Activated CD4-positive, alpha-beta memory T cell treated with anti-CD3 and anti-CD28 coated beads for 36 hours (primary cell): ENCODE data around the gene DUSP16. TPM values are rescaled to one million over a fixed set of nuclear protein-coding genes. Genes with fewer than 3 reads are reported as not detected.

Source experiments
- CTCF ChIA-PET: fragments of 350-600 bp; sonication (Branson Sonifier 250); formaldehyde crosslinking; loops from one replicate; lab custom pipeline; 2021; ENCODE audit warnings: antibody characterized with exemption, inconsistent platforms; lab: Charles Lee
- POLR2A ChIA-PET: fragments of 350-600 bp; sonication (Branson Sonifier 250); formaldehyde crosslinking; loops from one replicate; lab custom pipeline; 2021; ENCODE audit warnings: antibody characterized with exemption; lab: Charles Lee
- DNase-seq: peaks from one replicate; pipeline ENCODE4 v3.0.0-alpha.2; 2020
- H3K27ac Mint-ChIP-seq: one replicate; pipeline ENCODE4 v1.8.0; 2021; ENCODE audit warnings: mixed read lengths
- H3K27me3 Mint-ChIP-seq: one replicate; pipeline ENCODE4 v1.8.0; 2021; ENCODE audit warnings: mixed read lengths
- H3K36me3 Mint-ChIP-seq: one replicate; pipeline ENCODE4 v1.8.0; 2021; ENCODE audit warnings: mixed read lengths
- H3K4me1 Mint-ChIP-seq: one replicate; pipeline ENCODE4 v1.8.0; 2021; ENCODE audit warnings: low read depth, mixed read lengths
- H3K4me3 Mint-ChIP-seq: one replicate; pipeline ENCODE4 v1.8.0; 2021; ENCODE audit warnings: mild to moderate bottlenecking, mixed read lengths
- H3K9me3 Mint-ChIP-seq: one replicate; pipeline ENCODE4 v1.8.0; 2021; ENCODE audit warnings: mixed read lengths
- intact Hi-C: fragments of 100-400 bp; cut with micrococcal nuclease; formaldehyde crosslinking; loops from one replicate; pipeline ENCODE4 v1.15.1; 2023
- total RNA-seq, 2 experiments: library from RNA; stranded (reverse); gene quantifications; one replicate each; pipeline ENCODE4 v1.2.3, GENCODE V29; 2021

DUSP16 gene
- total RNA-seq, 2 experiments from 2014 or later, result 70.2 to 82.1 TPM

- CTCF ChIA-PET, result interaction anchor here (1.0 to 4.2 kb wide), 8 partner anchors 12 to 215 kb away, joined by 3 to 24 read pairs (median 4); no protein-coding TSS in a partner anchor
- no peak for DNase-seq
- Mint-ChIP-seq H3K9me3 (peaks cover 9% of the 10 kb centered on the region), H3K4me1 (peaks cover 83% of the 10 kb centered on the region), H3K27ac (peak overlapping the region; percentile 91), H3K36me3 (peaks cover 31% of the 10 kb centered on the region), H3K27me3 (no peaks in the 10 kb centered on the region), H3K4me3 (peak overlapping the region; percentile 12)
- POLR2A ChIA-PET, result interaction anchor here (0.7 to 3.7 kb wide), 26 partner anchors 8 to 283 kb away, joined by 3 to 46 read pairs (median 6); partner anchors contain the start of gene DUSP16
- intact Hi-C loops, result no loop called here
These were observed 121.2 kb downstream of the DUSP16 start for GRCh38 chr12:12441429-12441807.

- intact Hi-C loops, result no loop called here
- peaks cover 35% of the 10 kb centered on the region for H3K36me3 Mint-ChIP-seq
- peak overlapping the region; percentile 91 for H3K27ac Mint-ChIP-seq
- DNase-seq, result no peak
- H3K4me3 Mint-ChIP-seq, result no peak overlapping the region
- peaks cover 10% of the 10 kb centered on the region for H3K9me3 Mint-ChIP-seq
- ChIA-PET POLR2A (interaction anchor here (0.9 to 3.7 kb wide), 13 partner anchors 8 to 275 kb away, joined by 3 to 46 read pairs (median 7); partner anchors contain the start of gene DUSP16), CTCF (interaction anchor here (1.0 to 4.2 kb wide), 5 partner anchors 11 to 56 kb away, joined by 3 to 24 read pairs (median 5); no protein-coding TSS in a partner anchor)
- H3K4me1 Mint-ChIP-seq, result peaks cover 79% of the 10 kb centered on the region
- no peaks in the 10 kb centered on the region for H3K27me3 Mint-ChIP-seq
These were observed 121.8 kb downstream of the DUSP16 start for GRCh38 chr12:12440784-12441428.

GRCh38 chr12:12439636-12440035 lies 123.0 kb downstream of the DUSP16 start:
- Mint-ChIP-seq H3K36me3 (peaks cover 39% of the 10 kb centered on the region), H3K9me3 (peaks cover 10% of the 10 kb centered on the region), H3K27me3 (no peaks in the 10 kb centered on the region), H3K4me3 (no peak overlapping the region), H3K4me1 (peaks cover 78% of the 10 kb centered on the region), H3K27ac (peak overlapping the region; percentile 91)
- POLR2A ChIA-PET, result interaction anchor here (1.0 to 3.7 kb wide), 4 partner anchors 14 to 55 kb away, joined by 3 to 46 read pairs (median 26); no protein-coding TSS in a partner anchor
- DNase-seq, result peak; percentile 89
- intact Hi-C loops, result loop anchor here (1.0 kb wide), 3 partner anchors 8 to 66 kb away; no protein-coding TSS in a partner anchor
- CTCF ChIA-PET, result interaction anchor here (0.7 to 3.4 kb wide), 5 partner anchors 17 to 125 kb away, joined by 3 to 24 read pairs (median 4); no protein-coding TSS in a partner anchor

GRCh38 chr12:12436831-12437345 lies 125.8 kb downstream of the DUSP16 start:
- H3K27me3 Mint-ChIP-seq, result no peaks in the 10 kb centered on the region
- no peak for DNase-seq
- peaks cover 40% of the 10 kb centered on the region for H3K36me3 Mint-ChIP-seq
- H3K4me3 Mint-ChIP-seq, result no peak overlapping the region
- H3K27ac Mint-ChIP-seq, result no peak overlapping the region
- intact Hi-C loops, result no loop called here
- H3K9me3 Mint-ChIP-seq, result peaks cover 10% of the 10 kb centered on the region
- ChIA-PET POLR2A (interaction anchor here (2.0 kb wide), 1 partner anchor 30 kb away, joined by 4 read pairs; no protein-coding TSS in a partner anchor), CTCF (no interaction called here)
- peaks cover 77% of the 10 kb centered on the region for H3K4me1 Mint-ChIP-seq

GRCh38 chr12:12433203-12433731 lies 129.4 kb downstream of the DUSP16 start:
- ChIA-PET POLR2A (interaction anchor here (0.6 to 1.9 kb wide), 2 partner anchors 9 to 23 kb away, joined by 3 to 5 read pairs; no protein-coding TSS in a partner anchor), CTCF (no interaction called here)
- Mint-ChIP-seq H3K36me3 (peaks cover 35% of the 10 kb centered on the region), H3K9me3 (peaks cover 10% of the 10 kb centered on the region), H3K27me3 (no peaks in the 10 kb centered on the region), H3K27ac (peak overlapping the region; percentile 64), H3K4me1 (peaks cover 71% of the 10 kb centered on the region), H3K4me3 (no peak overlapping the region)
- no peak for DNase-seq
- intact Hi-C loops, result no loop called here

GRCh38 chr12:12432364-12432763 lies 130.3 kb downstream of the DUSP16 start:
- H3K4me1 Mint-ChIP-seq, result peaks cover 73% of the 10 kb centered on the region
- intact Hi-C loops, result no loop called here
- POLR2A ChIA-PET, result interaction anchor here (0.6 to 1.9 kb wide), 2 partner anchors 9 to 24 kb away, joined by 3 to 5 read pairs; no protein-coding TSS in a partner anchor

GRCh38 chr12:12428961-12429657 lies 133.6 kb downstream of the DUSP16 start:
- H3K27me3 Mint-ChIP-seq, result no peaks in the 10 kb centered on the region
- H3K4me1 Mint-ChIP-seq, result peaks cover 83% of the 10 kb centered on the region
- CTCF ChIA-PET, result interaction anchor here (0.6 to 0.8 kb wide), 2 partner anchors 13 to 77 kb away, joined by 3 read pairs; no protein-coding TSS in a partner anchor
- intact Hi-C loops, result loop anchor here (2.0 to 5.0 kb wide), 3 partner anchors 14 to 44 kb away; no protein-coding TSS in a partner anchor
- H3K36me3 Mint-ChIP-seq, result peaks cover 30% of the 10 kb centered on the region
- peak overlapping the region; percentile 85 for H3K27ac Mint-ChIP-seq
- POLR2A ChIA-PET, result interaction anchor here (0.5 to 1.5 kb wide), 4 partner anchors 12 to 37 kb away, joined by 3 to 5 read pairs (median 3); no protein-coding TSS in a partner anchor
- H3K9me3 Mint-ChIP-seq, result peaks cover 9% of the 10 kb centered on the region
- H3K4me3 Mint-ChIP-seq, result no peak overlapping the region
- DNase-seq, result peak; percentile 63

More at GRCh38 chr12:12432364-12432763, 130.3 kb downstream of the DUSP16 start:
- DNase-seq, result no peak
- Mint-ChIP-seq H3K4me3 (no peak overlapping the region), H3K27ac (peak overlapping the region; percentile 57), H3K36me3 (peaks cover 31% of the 10 kb centered on the region), H3K9me3 (peaks cover 9% of the 10 kb centered on the region), H3K27me3 (no peaks in the 10 kb centered on the region)
- CTCF ChIA-PET, result no interaction called here

- Mint-ChIP-seq H3K9me3 (peaks cover 20% of the 10 kb centered on the region), H3K27me3 (no peaks in the 10 kb centered on the region), H3K36me3 (peaks cover 35% of the 10 kb centered on the region), H3K4me1 (peaks cover 76% of the 10 kb centered on the region), H3K27ac (peak overlapping the region; percentile 85), H3K4me3 (no peak overlapping the region)
- POLR2A ChIA-PET, result no interaction called here
- intact Hi-C loops, result loop anchor here (2.0 to 5.0 kb wide), 3 partner anchors 15 to 43 kb away; no protein-coding TSS in a partner anchor
- no peak for DNase-seq
- CTCF ChIA-PET, result interaction anchor here (1.4 kb wide), 1 partner anchor 50 kb away, joined by 3 read pairs; no protein-coding TSS in a partner anchor
These were observed 134.6 kb downstream of the DUSP16 start for GRCh38 chr12:12428047-12428446.

GRCh38 chr12:12427568-12427967 lies 135.1 kb downstream of the DUSP16 start:
- DNase-seq, result no peak
- peaks cover 35% of the 10 kb centered on the region for H3K36me3 Mint-ChIP-seq
- no peak overlapping the region for H3K27ac Mint-ChIP-seq
- ChIA-PET CTCF (interaction anchor here (1.4 kb wide), 1 partner anchor 50 kb away, joined by 3 read pairs; no protein-coding TSS in a partner anchor), POLR2A (interaction anchor here (0.6 kb wide), 1 partner anchor 52 kb away, joined by 5 read pairs; no protein-coding TSS in a partner anchor)
- H3K27me3 Mint-ChIP-seq, result no peaks in the 10 kb centered on the region
- intact Hi-C loops, result loop anchor here (5.0 kb wide), 1 partner anchor 35 kb away; no protein-coding TSS in a partner anchor
- peaks cover 71% of the 10 kb centered on the region for H3K4me1 Mint-ChIP-seq
- no peak overlapping the region for H3K4me3 Mint-ChIP-seq
- H3K9me3 Mint-ChIP-seq, result peaks cover 21% of the 10 kb centered on the region

- DNase-seq, result no peak
- ChIA-PET CTCF (interaction anchor here (0.7 kb wide), 1 partner anchor 137 kb away, joined by 3 read pairs; the partner anchor contains the start of gene DUSP16), POLR2A (interaction anchor here (0.8 to 1.0 kb wide), 3 partner anchors 14 to 36 kb away, joined by 3 read pairs; no protein-coding TSS in a partner anchor)
- H3K27ac Mint-ChIP-seq, result peak overlapping the region; percentile 42
- no peaks in the 10 kb centered on the region for H3K27me3 Mint-ChIP-seq
- peaks cover 54% of the 10 kb centered on the region for H3K4me1 Mint-ChIP-seq
- intact Hi-C loops, result loop anchor here (5.0 kb wide), 1 partner anchor 37 kb away; no protein-coding TSS in a partner anchor
- no peak overlapping the region for H3K4me3 Mint-ChIP-seq
- H3K36me3 Mint-ChIP-seq, result peaks cover 46% of the 10 kb centered on the region
- peaks cover 27% of the 10 kb centered on the region for H3K9me3 Mint-ChIP-seq
These were observed 137.0 kb downstream of the DUSP16 start for GRCh38 chr12:12425616-12426015.
